ENCODE data around the gene THEM5. TPM values are rescaled to one million over a fixed set of nuclear protein-coding genes. Genes with fewer than 3 reads are reported as not detected.

Gene THEM5
- total RNA-seq, 1 experiment from 2014 or later = not detected

DNA sequence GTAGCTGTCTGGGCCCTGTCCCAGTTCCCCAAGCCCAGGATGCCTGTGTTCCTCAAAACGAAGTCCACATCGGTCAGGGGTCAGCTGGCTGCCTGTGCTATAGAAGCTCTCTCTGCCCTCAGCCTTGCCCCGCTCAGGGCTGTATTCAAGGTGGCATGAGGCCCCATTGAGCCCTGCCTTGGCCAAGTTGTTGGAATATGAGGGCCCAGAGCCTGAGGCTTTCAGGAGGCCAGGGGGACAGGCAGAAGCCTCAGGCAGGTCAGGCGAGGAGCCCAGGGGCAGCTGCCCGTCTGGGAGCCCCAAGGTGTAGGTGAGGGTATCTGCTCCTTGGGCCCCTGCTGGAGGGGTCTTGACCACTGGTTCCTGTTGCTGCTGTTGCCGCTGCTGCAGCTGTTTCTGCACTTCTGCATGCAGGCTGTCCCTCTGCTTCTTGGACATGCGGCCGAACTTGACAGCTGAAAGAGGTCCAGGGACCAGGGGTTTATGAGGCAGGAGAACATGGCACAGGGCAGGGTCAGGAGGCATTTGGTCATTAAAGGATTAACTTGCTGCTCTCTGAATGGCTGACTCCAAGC lies 38.5 kb downstream of the THEM5 start:
- Histone ChIP-seq H3K27me3 (ENCODE audit: insufficient read depth, low read depth) (no peaks in the 10 kb centered on the region), H3K4me2 (no peak overlapping the region), H2AFZ (no peak overlapping the region), H3K9me3 (ENCODE audit: insufficient read depth, low read depth) (no peaks in the 10 kb centered on the region), H3K36me3 (ENCODE audit: low read depth) (no peaks in the 10 kb centered on the region), H3K9me2 (ENCODE audit: insufficient read depth) (no peaks in the 10 kb centered on the region), H3F3A (ENCODE audit: insufficient read depth, low read depth) (no peaks in the 10 kb centered on the region), H3K79me2 (ENCODE audit: low read depth) (no peaks in the 10 kb centered on the region), H3K27ac (no peak overlapping the region), H3K4me3 (no peak overlapping the region), H4K20me1 (ENCODE audit: insufficient read depth) (no peaks in the 10 kb centered on the region), H3K4me1 (replicated peaks; ENCODE audit: insufficient read depth) (peaks cover 5% of the 10 kb centered on the region)
- TF ChIP-seq, protein P1, sequence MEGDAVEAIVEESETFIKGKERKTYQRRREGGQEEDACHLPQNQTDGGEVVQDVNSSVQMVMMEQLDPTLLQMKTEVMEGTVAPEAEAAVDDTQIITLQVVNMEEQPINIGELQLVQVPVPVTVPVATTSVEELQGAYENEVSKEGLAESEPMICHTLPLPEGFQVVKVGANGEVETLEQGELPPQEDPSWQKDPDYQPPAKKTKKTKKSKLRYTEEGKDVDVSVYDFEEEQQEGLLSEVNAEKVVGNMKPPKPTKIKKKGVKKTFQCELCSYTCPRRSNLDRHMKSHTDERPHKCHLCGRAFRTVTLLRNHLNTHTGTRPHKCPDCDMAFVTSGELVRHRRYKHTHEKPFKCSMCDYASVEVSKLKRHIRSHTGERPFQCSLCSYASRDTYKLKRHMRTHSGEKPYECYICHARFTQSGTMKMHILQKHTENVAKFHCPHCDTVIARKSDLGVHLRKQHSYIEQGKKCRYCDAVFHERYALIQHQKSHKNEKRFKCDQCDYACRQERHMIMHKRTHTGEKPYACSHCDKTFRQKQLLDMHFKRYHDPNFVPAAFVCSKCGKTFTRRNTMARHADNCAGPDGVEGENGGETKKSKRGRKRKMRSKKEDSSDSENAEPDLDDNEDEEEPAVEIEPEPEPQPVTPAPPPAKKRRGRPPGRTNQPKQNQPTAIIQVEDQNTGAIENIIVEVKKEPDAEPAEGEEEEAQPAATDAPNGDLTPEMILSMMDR (conservative IDR thresholded peaks at IDR 0.05) = no peak
- no peak for TF ChIP-seq EZH2 (IDR thresholded peaks at IDR 0.05; ENCODE audit: low read depth)
- no peak for DNase-seq
- no TSS peak for BruUV-seq (replicated peaks)
- CTCF ChIA-PET = no interaction called here
- intact Hi-C loops (cut with micrococcal nuclease; ENCODE audit: unreplicated experiment) = no loop called here
- POLR2A ChIA-PET (ENCODE audit: unreplicated experiment) = no interaction called here

DNA sequence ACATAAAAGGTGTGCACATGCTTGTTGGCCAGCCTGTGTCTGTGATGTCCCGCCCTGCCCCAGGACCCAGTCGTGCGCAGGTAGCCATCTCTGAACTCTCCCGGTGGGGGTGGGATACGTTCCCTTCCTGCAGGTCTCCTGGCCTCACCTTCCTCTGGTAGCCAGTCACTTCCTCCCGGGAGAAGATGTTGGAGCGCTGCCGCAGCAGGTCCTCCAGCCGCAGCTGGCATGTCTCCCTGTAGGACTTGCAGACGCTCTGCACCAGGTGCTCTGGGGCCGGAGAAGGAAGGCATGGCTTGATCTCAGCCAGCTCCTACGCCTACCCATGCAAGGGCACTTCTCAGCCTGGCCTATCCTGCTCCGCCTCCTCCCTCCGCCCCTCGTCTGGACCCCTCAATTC lies 39.1 kb downstream of the THEM5 start:
- Histone ChIP-seq H3K9me3 (ENCODE audit: insufficient read depth, low read depth) (no peaks in the 10 kb centered on the region), H3K9me2 (ENCODE audit: insufficient read depth) (no peaks in the 10 kb centered on the region), H3K4me3 (no peak overlapping the region), H3K4me1 (replicated peaks; ENCODE audit: insufficient read depth) (no peaks in the 10 kb centered on the region), H2AFZ (no peak overlapping the region), H3K79me2 (ENCODE audit: low read depth) (no peaks in the 10 kb centered on the region), H3K27me3 (ENCODE audit: insufficient read depth, low read depth) (no peaks in the 10 kb centered on the region), H4K20me1 (ENCODE audit: insufficient read depth) (no peaks in the 10 kb centered on the region), H3K27ac (no peak overlapping the region), H3K36me3 (ENCODE audit: low read depth) (no peaks in the 10 kb centered on the region), H3K4me2 (no peak overlapping the region), H3F3A (ENCODE audit: insufficient read depth, low read depth) (no peaks in the 10 kb centered on the region)
- CTCF ChIA-PET = no interaction called here
- intact Hi-C loops (cut with micrococcal nuclease; ENCODE audit: unreplicated experiment) = no loop called here
- TF ChIP-seq, protein P1 (conservative IDR thresholded peaks at IDR 0.05) = no peak
- no peak for TF ChIP-seq EZH2 (IDR thresholded peaks at IDR 0.05; ENCODE audit: low read depth)
- BruUV-seq (replicated peaks) = no TSS peak
- no peak for DNase-seq
- POLR2A ChIA-PET (ENCODE audit: unreplicated experiment) = no interaction called here

DNA sequence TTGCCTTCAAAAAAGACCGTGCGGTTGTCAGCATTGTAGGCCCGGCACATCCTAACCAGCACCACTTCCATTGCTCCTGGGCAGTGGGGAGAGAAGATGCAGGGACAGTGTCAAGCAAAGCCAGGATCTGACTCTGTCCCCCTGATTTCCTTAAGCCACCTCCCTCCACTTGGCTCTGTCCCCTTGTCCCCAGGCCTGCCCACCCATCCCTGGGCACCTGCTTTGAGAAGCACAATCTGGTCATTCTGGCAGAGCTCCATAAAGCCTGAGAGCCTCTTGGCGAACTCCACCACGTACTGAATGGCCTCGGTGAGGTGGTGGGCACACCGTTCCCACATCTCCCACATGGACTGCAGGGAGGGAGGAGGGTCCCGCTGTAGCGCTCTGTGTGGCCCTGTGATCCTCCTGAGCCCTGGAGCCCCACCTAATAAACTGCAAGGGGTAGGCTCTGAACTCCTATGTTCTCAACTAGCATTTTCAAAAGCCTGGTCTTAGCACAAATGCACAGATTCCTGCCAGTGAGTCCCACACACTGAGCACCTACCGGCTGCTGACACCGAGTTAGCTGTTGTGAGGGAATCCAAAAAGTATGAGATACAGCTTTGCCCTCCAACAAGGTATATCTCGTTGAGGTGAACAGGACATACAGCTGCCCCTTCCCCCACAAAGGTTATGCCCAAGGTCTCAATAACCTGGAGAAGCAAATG lies 40.1 kb downstream of the THEM5 start:
- no peaks in the 10 kb centered on the region for H3K9me2 ChIP-seq (ENCODE audit: insufficient read depth)
- no peak for DNase-seq
- H3K79me2 ChIP-seq (ENCODE audit: low read depth) = no peaks in the 10 kb centered on the region
- no peak for TF ChIP-seq EZH2 (IDR thresholded peaks at IDR 0.05; ENCODE audit: low read depth)
- TF ChIP-seq, protein P1 (conservative IDR thresholded peaks at IDR 0.05) = no peak
- CTCF ChIA-PET = no interaction called here
- no peaks in the 10 kb centered on the region for H4K20me1 ChIP-seq (ENCODE audit: insufficient read depth)
- no peaks in the 10 kb centered on the region for H3K36me3 ChIP-seq (ENCODE audit: low read depth)
- no peak overlapping the region; the same call in 1 of the 2 replicates for H2AFZ ChIP-seq
- H3K4me1 ChIP-seq (replicated peaks; ENCODE audit: insufficient read depth) = no peaks in the 10 kb centered on the region
- intact Hi-C loops (cut with micrococcal nuclease; ENCODE audit: unreplicated experiment) = no loop called here
- no peak overlapping the region for H3K27ac ChIP-seq
- H3K9me3 ChIP-seq (ENCODE audit: insufficient read depth, low read depth) = no peaks in the 10 kb centered on the region
- BruUV-seq (replicated peaks) = no TSS peak
- POLR2A ChIA-PET (ENCODE audit: unreplicated experiment) = no interaction called here
- no peaks in the 10 kb centered on the region for H3F3A ChIP-seq (ENCODE audit: insufficient read depth, low read depth)
- no peak overlapping the region for H3K4me3 ChIP-seq
- no peaks in the 10 kb centered on the region for H3K27me3 ChIP-seq (ENCODE audit: insufficient read depth, low read depth)
- H3K4me2 ChIP-seq = no peak overlapping the region

All from PC-9 (cell line).